ENCODE results near the gene GRID2. TPM values are rescaled to one million over a fixed set of nuclear protein-coding genes. Genes with fewer than 3 reads are reported as not detected.

GRID2 gene
- total RNA-seq, 2 donors from 2014 or later = not detected

GRCh38 chr4:93513851-93514250 lies 1210.1 kb downstream of the GRID2 start:
- Histone ChIP-seq H3K4me3 (no peak overlapping the region), H3K27ac (no peak overlapping the region), H3K9me3 (no peaks in the 10 kb centered on the region), H3K36me3 (no peaks in the 10 kb centered on the region), H3K9ac (ENCODE audit: low read depth in 2 of 2, low read length in 2 of 2) (no peak overlapping the region), H3K4me1 (no peaks in the 10 kb centered on the region), H3K27me3 (no peaks in the 10 kb centered on the region)
- no peak for TF ChIP-seq CTCF (IDR thresholded peaks at IDR 0.05)
- intact Hi-C loops (cut with DNase I) = no loop called here
- DNase-seq = no peak

- no peak overlapping the region for H3K27ac ChIP-seq
- no peak overlapping the region for H3K4me3 ChIP-seq
- DNase-seq = no peak
- intact Hi-C loops (cut with DNase I) = no loop called here
- no peaks in the 10 kb centered on the region for H3K4me1 ChIP-seq
- H3K9me3 ChIP-seq = no peaks in the 10 kb centered on the region
- H3K36me3 ChIP-seq = no peaks in the 10 kb centered on the region
- no peaks in the 10 kb centered on the region for H3K27me3 ChIP-seq
- no peak for TF ChIP-seq CTCF (IDR thresholded peaks at IDR 0.05)
- no peak overlapping the region for H3K9ac ChIP-seq (ENCODE audit: low read depth in 2 of 2, low read length in 2 of 2)
Measured at GRCh38 chr4:93515208-93515607, 1211.4 kb downstream of the GRID2 start.

- Histone ChIP-seq H3K36me3 (no peaks in the 10 kb centered on the region), H3K9ac (ENCODE audit: low read depth in 2 of 2, low read length in 2 of 2) (no peak overlapping the region), H3K27ac (no peak overlapping the region), H3K4me3 (no peak overlapping the region), H3K27me3 (no peaks in the 10 kb centered on the region), H3K4me1 (no peaks in the 10 kb centered on the region), H3K9me3 (no peaks in the 10 kb centered on the region)
- TF ChIP-seq CTCF (IDR thresholded peaks at IDR 0.05) = no peak
- DNase-seq = no peak
- intact Hi-C loops (cut with DNase I) = no loop called here
Measured at GRCh38 chr4:93529692-93530372, 1226.1 kb downstream of the GRID2 start.

- H3K4me3 ChIP-seq = no peak overlapping the region
- DNase-seq = no peak
- intact Hi-C loops (cut with DNase I) = no loop called here
Measured at GRCh38 chr4:93532234-93532633, 1228.5 kb downstream of the GRID2 start.

DNA sequence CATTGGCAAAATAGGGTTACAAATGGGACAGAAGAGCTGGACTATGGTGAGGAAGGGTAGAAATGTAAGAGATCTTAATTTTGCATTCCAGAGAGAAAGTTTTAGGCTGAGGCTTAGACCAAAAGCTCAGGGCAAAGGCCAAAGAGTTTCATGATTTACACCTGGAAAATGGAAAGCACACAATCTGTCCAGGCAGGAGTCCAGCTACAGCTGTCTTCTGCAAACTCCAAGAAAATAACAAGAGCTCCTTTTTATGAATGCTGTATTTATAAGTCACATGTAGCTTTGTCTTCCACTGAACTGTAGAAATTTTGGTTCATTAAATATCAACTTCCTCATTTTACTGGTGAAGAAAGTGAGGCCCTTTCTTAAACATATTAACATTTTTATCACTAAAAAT lies 1236.8 kb downstream of the GRID2 start:
- Histone ChIP-seq H3K27ac (no peak overlapping the region), H3K36me3 (no peaks in the 10 kb centered on the region), H3K9me3 (no peaks in the 10 kb centered on the region), H3K4me1 (no peaks in the 10 kb centered on the region), H3K9ac (ENCODE audit: low read depth in 2 of 2, low read length in 2 of 2) (no peak overlapping the region), H3K4me3 (no peak overlapping the region), H3K27me3 (no peaks in the 10 kb centered on the region)
- no peak for TF ChIP-seq CTCF (IDR thresholded peaks at IDR 0.05)
- DNase-seq = no peak
- intact Hi-C loops (cut with DNase I) = no loop called here

More at GRCh38 chr4:93532234-93532633, 1228.5 kb downstream of the GRID2 start:
- no peak for TF ChIP-seq CTCF (IDR thresholded peaks at IDR 0.05)
- Histone ChIP-seq H3K9ac (ENCODE audit: low read depth in 2 of 2, low read length in 2 of 2) (no peak overlapping the region), H3K27me3 (no peaks in the 10 kb centered on the region), H3K27ac (no peak overlapping the region), H3K9me3 (no peaks in the 10 kb centered on the region), H3K4me1 (no peaks in the 10 kb centered on the region), H3K36me3 (no peaks in the 10 kb centered on the region)
